HG03060 (cell line): ENCODE results near the gene TRDN.
A peak's percentile ranks its signal among the peaks of the same experiment; 100 is the strongest.
"Not testable (repeated sequence)": the region's sequence is repeated elsewhere in the genome, so short reads cannot be mapped to it uniquely, and the experiment has no call there.

Experiments used
- ATAC-seq: cut with Tn5 transposase; IDR thresholded peaks from one replicate; pipeline ENCODE4 v1.9.1; 2021; ENCODE audit warnings: low read depth, moderate number of reproducible peaks; ENCODE audit not compliant: unreplicated experiment

TRDN gene

DNA sequence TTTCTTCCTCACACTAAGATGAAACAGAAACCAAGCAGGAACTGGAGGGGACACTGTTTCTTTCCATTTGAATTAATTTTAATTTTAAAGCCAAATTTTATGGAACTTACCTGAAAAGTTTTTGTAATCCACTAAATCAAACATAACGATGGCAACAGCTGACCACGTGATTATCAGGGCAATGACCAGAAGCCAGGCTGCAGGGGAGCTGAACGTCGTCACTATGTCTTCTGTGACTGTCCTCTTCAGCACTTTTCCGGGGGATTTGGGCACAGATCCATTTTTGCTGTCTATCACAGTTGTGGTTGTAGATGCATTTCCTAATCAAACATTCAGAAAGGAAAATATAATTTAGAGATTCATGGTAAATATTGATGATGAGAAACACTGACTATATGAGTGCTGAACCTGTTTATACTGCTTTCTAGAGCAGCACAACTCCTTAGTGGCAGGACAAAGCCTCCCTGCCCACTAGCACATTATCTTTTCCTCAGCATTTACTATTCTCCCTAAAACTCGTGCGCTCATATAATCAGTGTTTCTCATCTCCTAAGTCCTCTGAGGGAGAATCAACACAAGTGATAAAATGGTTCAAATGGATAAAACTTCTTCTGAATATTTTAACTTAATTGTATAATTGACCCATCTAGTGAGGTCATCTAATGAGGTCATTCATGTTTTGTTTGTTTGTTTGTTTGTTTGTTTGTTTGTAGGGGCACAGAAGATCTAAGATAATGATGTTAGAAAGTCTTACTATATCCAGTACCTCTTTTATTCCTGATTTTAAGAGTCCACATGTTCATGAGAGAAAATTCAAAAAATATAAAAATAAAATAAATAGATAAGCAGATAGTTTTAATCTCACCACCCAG lies 65.7 kb downstream of the TRDN start:
- ATAC-seq, result no peak

DNA sequence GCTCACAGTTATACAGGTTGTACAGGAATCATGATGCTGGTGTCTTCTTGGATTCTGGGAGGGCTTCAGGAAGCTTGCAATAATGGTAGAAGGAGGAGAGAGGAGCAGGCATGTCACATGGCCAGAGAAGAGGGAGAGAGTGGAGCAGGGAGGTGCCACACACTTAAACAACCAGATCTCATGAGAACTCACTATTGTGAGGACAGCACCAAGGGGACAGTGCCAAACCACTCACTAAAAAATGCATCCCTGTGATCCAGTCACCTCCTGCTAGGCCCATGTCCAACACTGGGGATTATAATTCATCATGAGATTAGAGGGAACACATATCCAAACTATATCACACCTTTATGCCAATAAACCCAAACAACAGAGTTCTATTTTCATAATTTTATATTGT lies 67.2 kb downstream of the TRDN start:
- ATAC-seq, result no peak

DNA sequence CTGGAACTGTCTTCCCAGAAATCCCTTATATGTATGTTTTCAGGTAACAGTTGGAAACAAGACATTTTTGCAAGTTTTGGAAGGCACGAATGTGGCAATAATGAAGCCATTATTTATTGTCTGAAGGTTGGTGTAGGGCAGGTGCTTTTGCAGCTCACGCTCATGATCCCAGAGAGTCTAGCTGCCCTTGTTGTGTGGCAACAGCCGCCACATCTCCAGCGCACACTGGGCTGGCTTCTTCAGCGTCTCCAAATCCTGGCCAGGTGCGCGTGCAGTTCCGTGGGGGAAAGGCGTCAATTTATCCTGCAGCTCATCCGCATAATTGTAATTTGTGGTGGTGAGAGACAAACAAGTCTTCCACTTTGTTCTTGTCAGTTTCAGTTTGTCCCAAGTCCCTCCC lies 71.2 kb downstream of the TRDN start:
- no peak for ATAC-seq

DNA sequence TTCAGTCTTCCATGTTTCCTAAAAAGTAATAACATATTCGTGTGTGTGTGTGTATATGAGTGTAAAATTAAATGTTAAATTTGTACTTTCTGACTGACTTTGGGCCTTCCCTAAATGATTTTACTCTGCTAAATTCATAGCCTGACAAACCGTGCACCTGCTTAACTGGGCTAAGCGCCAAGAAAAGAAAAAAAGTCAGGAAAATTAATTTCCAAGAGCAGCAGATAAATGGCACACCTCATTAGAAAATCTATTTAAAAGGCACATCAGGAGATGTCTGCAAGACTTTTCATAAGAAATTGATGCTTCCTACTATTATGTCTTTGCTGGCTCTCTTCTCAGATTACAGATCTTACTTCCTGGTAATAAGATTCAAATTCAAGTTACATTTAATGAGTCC lies 72.4 kb downstream of the TRDN start:
- ATAC-seq, result no peak

DNA sequence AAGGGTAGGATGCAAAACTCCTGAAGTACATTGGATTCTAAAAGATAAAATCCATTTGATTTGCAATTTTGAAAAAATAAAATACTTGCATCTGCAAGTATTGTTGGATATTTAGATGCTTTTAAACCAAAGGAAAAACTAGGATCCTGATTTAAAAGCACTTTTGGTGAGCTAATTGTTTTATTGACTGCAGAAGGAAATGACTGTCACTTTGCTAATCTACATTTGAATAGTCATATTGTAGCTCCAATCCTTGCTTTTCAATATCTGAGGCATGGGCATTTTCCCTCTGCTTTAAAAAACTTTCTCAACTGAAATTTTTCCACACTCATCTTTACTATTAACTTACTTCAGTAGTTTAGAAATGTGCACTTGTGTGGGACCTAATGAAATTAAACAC lies 74.1 kb downstream of the TRDN start:
- no peak for ATAC-seq

DNA sequence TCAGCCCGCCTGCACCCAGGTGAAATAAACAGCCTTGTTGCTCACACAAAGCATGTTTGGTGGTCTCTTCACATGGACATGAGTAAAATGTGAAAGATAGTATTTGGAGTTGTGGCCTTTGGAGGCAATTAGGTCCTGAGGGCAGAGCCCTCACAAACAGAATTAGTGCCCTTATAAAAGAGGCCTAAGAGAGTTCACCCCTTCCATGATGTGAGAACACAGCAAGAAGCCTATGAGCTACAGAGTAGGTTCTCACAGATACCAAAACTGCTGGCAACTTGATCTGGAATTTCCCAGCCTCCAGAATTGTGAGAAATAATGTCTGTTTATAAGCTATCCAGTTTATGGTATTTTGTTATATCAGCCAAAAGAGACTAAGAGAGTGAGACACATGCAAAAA lies 74.5 kb downstream of the TRDN start:
- ATAC-seq, result no peak

DNA sequence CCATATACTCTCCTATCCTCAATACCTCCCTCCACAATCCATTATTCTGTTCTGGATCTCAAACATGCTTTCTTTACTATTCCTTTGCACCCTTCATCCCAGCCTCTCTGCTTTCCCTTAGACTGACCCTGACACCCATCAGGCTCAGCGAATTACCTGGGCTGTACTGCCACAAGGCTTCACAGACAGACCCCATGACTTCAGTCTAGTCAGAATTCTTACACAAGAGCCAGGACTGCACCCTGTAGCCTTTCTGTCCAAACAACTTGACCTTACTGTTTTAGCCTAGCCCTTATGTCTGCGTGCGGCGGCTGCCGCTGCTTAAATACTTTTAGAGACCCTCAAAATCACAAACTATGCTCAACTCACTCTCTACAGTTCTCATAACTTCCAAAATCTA lies 76.9 kb downstream of the TRDN start:
- ATAC-seq, result not testable (repeated sequence)

DNA sequence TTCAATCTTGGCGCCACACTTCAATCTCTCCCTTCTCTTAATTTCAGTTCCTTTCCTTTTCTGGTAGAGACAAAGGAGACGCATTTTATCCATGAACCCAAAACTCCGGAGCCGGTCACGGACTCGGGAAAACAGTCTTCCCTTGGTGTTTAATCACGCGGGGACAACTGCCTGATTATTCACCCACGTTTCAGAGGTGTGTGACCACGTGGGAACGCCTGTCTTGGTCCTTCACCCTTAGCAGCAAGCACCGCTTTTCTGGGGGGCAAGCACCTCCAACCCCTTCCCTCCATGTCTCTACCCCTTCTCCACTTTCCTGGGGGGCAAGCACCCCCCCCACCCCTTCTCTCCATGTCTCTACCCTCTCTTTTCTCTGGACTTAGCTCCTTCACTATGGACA lies 79.3 kb downstream of the TRDN start:
- not testable (repeated sequence) for ATAC-seq

DNA sequence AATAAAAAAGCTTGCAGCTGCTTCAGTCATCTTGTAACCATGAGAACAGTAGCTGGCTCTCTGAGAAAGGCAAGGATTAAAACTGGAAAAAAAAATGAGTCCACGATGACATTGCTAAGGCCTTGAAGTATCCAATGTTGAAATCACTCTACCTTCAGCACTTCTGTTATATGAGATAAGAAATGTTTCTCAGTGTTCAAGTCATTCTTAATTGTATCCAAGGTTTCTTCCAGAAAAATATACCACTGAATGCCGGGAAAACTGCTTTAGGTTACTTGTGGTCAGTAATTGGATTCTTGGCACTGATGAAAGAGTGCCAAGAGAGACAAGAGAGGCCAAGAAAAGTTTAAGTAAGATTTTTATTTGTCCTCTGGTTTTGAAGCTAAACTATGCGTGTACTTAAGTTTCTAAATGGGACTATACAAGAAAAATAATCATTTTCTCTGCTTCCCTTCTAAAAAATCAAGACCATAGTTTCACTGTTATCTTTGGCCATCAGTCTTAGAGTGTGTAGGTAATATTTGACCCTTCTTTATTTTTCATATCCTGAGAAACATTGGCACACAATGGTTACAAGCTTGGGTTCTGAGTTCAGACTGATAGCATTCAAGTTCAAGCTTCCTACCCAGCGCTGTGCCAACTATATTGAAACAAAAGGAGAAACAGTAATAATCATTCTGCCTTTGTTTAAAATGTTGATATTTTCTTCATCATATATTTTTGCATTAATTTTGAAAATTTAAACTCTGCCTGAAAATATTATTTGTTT lies 84.6 kb downstream of the TRDN start:
- ATAC-seq, result no peak

DNA sequence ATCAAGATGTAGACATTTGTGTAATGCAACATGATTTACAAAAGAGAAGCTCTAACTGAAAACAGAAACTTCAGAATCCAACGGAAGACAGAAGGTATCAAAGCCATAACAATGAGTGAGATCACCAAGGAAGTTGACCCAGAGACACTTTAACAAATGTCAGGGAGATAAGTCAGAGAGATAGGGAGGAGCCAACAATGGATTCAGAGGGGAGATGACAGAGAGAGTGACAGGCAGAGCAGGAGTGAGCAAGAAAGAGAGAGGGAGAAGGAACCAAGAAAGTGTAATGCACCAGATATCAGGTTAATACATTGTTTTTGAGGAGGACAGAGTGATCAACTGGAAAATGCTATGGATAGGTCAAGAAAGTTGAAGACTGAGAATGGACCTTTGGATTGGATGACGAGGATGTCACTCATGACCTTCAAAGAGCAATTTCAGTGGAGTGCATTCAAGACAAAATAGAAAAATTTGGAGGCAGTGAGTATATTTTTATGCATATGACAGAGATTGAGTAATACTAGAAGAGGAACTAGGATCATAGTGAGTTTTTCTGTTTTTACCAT lies 86.6 kb downstream of the TRDN start:
- no peak for ATAC-seq

DNA sequence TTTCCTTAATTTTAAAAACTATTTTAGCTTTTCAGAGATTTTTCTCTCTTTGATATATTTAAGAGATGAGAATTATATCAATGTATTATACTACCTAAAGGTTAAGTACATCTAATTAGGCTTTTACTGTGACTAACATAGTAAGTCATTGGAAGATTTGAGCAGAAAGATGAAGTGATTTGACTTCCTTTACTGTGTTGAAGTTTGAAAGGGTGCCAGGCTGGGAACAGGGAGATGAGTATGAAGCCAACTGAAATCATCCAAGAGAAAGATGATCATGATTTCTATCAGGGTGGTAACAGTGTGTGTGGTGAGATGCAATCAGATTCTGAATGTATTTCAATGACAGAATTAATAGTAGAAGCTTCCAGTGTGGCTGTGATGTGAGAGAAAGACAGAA lies 87.3 kb downstream of the TRDN start:
- no peak for ATAC-seq

DNA sequence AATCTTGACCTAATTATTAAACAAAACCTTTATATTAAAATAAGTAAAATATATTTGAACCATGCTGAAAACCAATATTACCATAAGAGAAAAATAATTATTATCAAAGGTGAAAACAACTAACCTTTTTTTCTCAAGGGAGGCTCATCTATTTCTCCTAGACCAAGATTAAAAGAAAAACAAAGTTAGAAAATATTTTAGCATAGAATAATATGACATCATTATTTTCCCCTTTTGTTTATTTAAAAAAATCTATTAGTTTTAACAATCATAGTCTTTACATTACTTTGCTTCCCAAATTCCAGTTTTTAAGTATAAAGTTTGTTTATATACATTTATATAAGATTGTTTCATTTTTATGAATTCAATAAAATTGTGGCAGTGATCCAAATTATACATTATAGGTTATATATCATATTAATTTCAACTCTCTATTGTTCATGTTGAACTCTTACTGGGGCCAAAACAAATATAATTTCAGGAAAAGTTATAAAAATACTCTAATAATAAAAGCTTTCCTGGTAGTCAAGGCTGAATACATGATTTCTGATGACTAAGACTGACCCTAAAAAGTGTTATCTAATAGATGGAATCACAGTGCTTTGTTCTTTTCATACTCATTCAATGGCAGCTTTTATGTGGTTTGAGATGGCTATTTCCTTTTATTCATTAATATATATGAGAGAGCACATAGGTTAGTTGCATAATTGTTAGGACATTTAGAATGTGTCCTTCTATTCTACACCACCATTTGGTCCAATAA lies 89.4 kb downstream of the TRDN start:
- ATAC-seq, result no peak

DNA sequence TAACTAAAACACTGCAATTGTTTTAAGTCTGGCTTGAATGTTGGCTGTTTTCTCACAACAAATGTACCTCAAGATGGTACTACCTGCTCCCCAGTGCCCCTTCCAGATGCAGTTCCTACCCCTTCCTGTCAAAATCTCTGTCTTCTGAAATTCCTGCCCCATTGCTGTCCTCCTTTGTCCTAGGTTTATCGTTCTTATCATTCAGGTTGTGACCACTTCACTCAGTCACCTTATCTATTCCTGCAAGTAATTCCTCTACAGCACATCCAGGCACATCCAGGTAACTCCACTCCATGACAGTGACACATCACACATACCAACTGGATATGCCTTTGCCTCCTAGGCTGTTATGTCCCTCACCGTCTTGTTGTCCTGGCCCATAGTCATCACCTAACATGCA lies 90.2 kb downstream of the TRDN start:
- no peak for ATAC-seq

DNA sequence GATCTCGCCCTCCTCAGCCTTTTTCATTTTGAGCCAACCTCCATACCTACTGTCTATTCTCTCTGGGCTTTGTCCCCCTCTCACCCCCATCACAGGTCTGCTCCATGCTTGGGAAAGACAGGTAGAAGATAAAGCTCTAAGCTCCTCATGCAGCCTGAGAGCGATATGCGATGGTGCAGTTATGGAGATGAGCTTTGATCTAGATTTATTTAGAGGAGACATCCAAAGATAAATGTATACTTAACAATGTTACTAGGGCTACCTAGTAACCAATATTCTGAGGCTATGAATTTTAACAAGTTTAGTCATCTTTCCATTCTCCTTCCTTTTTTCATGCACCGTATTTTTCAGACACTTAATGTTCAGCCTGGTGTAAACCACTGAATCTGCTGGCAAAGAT lies 95.3 kb downstream of the TRDN start:
- ATAC-seq, result no peak

DNA sequence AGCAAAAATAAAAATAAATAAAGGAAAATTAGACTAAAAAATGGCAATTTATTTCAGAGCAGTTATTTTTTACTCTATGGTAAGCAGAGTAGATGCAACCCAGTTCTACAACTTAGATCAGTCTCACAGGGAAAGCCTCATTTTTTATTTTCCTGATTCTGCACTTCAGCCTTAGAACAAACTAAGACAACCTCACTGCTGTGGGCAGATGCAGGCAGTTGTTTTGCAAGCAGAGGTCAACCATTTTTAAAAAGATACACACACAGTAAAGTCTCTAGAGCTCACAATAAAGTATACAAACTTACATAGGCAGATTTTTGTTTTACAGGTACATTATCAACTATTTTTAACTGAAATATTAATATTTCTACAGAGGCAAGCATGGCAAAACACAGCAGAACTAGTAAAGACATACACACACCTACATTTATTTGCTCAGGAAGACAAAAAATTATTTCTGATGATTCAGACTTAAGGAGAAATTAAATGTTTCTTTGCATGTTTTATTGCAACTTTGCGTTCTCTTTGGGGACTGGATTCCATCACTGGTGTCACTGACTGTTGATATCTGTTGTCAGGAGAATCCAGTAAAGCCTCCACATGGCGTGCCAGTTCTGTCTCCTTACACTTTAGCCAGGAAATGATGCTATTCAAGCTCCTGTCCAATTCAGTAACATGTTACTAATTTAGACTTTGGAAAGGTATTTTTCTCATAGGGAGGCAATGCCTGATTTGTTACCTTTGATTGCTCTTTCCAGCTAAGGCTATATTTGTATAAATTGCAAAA lies 102.7 kb downstream of the TRDN start:
- no peak for ATAC-seq

DNA sequence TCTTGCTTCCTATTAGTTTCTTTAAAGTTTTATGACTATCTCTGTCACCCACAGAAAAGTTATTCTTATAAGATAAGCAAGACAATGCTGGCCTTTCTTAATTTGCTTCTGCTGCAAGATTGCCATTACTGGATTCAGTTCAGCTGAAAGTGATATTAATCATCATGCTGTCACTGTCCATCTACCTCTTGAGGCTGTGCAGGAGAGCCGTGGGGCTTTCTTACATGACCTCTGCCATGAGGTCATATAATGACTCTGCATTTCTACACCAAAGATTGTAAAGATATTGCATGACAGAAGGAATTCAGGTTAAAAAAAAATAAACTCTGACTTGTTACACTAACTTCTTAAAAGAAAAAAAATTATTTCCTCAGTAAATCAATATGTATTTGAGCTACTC lies 106.9 kb downstream of the TRDN start:
- no peak for ATAC-seq

DNA sequence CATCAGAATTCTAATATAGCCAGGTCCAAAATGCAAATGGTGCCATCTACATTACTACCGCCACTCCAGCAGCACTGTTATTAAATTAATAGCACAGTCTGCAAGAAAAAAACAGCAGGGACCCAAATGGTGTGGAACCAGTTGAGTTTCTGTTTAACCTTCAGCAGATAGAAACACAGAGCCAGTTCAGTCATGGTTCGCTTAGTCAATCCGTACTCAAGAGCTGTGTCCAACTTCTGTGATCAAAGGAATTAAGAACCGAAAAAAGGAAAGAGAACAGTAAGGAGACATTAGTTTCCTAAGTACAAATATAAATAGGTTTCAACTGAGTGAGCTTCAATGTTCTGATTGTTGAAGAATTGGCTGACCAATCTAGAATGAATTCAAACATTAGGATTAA lies 107.7 kb downstream of the TRDN start:
- ATAC-seq, result no peak

DNA sequence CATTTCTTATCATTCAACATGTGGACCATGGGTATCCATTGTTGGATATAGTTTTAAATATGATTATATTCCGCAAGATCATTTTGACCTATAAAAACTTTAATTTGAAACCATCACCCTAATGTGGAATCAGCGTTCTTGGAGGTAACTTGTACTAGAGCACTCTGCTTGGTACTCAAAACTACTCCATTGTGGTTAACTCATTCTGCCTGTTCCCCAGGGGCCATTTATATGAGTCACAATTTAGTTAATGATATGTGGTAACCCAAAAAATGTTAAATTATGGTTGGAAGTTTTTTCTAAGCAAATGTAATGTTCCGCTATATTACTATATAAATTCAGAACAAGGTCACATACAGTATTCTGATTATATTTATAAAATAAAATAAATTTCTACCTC lies 109.3 kb downstream of the TRDN start:
- ATAC-seq, result no peak

DNA sequence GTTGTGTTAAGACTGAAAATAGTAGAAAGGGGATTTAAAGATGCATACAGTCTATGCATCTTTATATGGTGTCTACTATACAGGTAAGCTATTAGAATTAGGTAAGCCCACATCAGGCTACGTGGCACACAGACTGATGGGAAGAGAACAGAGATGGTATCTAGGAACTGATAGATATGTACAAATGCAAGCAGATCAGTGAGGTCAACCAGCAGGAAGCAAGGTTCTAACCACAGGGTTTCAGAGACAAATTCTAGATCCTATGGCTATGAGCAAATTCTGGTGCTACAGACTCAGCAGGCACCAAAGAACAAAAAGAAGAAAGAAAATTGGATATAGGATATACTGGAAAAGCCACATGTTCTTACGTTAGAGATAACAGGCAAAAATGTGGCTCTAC lies 110.6 kb downstream of the TRDN start:
- peak; percentile 73 for ATAC-seq

DNA sequence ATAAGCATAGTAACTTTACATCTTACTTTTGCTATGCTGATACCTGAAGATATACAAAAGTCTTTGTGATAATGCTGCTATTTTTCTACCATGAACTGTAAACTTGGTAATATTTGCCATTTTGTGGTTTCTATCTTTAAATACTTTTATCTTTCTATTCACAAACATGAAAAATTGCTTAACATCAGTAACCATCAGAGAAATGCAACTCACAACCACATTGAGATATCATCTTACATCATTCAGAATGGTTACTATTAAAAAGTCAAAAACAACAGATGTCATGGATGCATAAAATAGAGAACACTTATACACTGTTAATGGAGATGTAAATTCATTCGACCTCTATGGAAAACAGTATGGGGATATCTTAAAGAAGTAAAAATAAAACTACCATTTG lies 112.0 kb downstream of the TRDN start:
- no peak for ATAC-seq
